ENCODE results near the gene CFD. TPM values are rescaled to one million over a fixed set of nuclear protein-coding genes. Genes with fewer than 3 reads are reported as not detected.

Gene CFD
- 162 and 179 TPM in 2 replicates for total RNA-seq
- long read RNA-seq, transcript CFD-201 (5 exons, 1,201 nt), result major isoform, 71 of 77 reads
- long read RNA-seq, partial matches to known transcripts, result 6 of 77 reads
- long read RNA-seq, other reads (novel, unspliced or antisense), result 0 of 77 reads

- Mint-ChIP-seq H3K27me3 (ENCODE audit: unreplicated experiment) (no peaks in the 10 kb centered on the region), H3K4me1 (ENCODE audit: unreplicated experiment) (peaks cover 28% of the 10 kb centered on the region), H3K4me3 (ENCODE audit: unreplicated experiment) (peak within 1 kb of the TSS; percentile 72), H3K36me3 (ENCODE audit: unreplicated experiment) (no peaks in the 10 kb centered on the region), H3K9me3 (ENCODE audit: unreplicated experiment) (no peaks in the 10 kb centered on the region), H3K27ac (ENCODE audit: unreplicated experiment) (peak within 1 kb of the TSS; percentile 75)
- no peak for TF ChIP-seq CTCF (IDR thresholded peaks at IDR 0.05)
- peak; percentile 88 for DNase-seq (ENCODE audit: extremely low spot score, unreplicated experiment)
Measured at GRCh38 chr19:858868-859843, at the start of gene CFD. TSS of gene CFD (plus strand) at chr19:859664. CDS start at chr19:859690, 26 bp downstream.

DNA sequence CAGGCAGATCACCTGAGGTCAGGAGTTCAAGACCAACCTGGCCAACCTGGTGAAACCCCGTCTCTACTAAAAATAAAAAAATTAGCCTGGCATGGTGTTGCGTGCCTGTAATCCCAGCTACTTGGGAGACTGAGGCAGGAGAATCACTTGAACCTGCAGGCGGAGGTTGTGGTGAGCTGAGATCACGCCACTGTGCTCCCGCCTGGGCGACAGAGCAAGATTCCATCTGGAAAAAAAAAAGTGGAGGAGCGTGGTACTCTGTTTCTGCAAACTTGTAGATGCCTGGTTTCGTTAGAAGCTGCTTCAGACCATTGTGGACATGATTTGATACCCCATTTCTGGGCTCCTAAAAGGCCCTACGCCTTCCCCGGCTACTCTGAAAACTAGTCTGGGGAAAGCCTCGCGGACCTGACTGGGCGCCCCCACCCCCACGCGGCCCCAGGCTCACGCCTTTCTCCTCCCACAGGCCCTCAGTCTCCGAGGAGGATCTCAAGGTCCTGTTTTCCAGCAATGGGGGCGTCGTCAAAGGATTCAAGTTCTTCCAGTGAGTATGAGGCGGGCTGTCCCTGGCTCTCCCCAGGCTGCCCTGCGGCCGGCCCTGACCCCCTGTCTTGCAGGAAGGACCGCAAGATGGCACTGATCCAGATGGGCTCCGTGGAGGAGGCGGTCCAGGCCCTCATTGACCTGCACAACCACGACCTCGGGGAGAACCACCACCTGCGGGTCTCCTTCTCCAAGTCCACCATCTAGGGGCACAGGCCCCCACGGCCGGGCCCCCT, 49.2 kb upstream of the CFD start:
- TF ChIP-seq CTCF (IDR thresholded peaks at IDR 0.05), result no peak
- H3K27me3 Mint-ChIP-seq (ENCODE audit: unreplicated experiment), result no peaks in the 10 kb centered on the region

DNA sequence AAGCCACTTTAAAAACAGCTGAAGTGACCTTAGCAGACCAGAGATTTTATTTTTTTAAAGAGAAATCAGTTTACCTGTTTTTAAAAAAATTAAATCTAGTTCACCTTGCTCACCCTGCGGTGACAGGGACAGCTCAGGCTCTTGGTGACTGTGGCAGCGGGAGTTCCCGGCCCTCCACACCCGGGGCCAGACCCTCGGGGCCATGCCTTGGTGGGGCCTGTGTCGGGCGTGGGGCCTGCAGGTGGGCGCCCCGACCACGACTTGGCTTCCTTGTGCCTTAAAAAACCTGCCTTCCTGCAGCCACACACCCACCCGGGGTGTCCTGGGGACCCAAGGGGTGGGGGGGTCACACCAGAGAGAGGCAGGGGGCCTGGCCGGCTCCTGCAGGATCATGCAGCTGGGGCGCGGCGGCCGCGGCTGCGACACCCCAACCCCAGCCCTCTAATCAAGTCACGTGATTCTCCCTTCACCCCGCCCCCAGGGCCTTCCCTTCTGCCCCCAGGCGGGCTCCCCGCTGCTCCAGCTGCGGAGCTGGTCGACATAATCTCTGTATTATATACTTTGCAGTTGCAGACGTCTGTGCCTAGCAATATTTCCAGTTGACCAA, 48.5 kb upstream of the CFD start:
- TF ChIP-seq CTCF (IDR thresholded peaks at IDR 0.05), result no peak
- Mint-ChIP-seq H3K4me3 (ENCODE audit: unreplicated experiment) (no peak overlapping the region), H3K27ac (ENCODE audit: unreplicated experiment) (no peak overlapping the region), H3K9me3 (ENCODE audit: unreplicated experiment) (no peaks in the 10 kb centered on the region), H3K36me3 (ENCODE audit: unreplicated experiment) (peaks cover 27% of the 10 kb centered on the region), H3K27me3 (ENCODE audit: unreplicated experiment) (no peaks in the 10 kb centered on the region), H3K4me1 (ENCODE audit: unreplicated experiment) (peaks cover 6% of the 10 kb centered on the region)
- peak; percentile 84 for DNase-seq (ENCODE audit: extremely low spot score, unreplicated experiment)

More for the DNA sequence above, 49.2 kb upstream of the CFD start:
- H3K27ac Mint-ChIP-seq (ENCODE audit: unreplicated experiment), result no peak overlapping the region
- no peak overlapping the region for H3K4me3 Mint-ChIP-seq (ENCODE audit: unreplicated experiment)
- DNase-seq (ENCODE audit: extremely low spot score, unreplicated experiment), result no peak
- H3K4me1 Mint-ChIP-seq (ENCODE audit: unreplicated experiment), result peaks cover 6% of the 10 kb centered on the region
- peaks cover 27% of the 10 kb centered on the region for H3K36me3 Mint-ChIP-seq (ENCODE audit: unreplicated experiment)
- H3K9me3 Mint-ChIP-seq (ENCODE audit: unreplicated experiment), result no peaks in the 10 kb centered on the region

- H3K27ac Mint-ChIP-seq (ENCODE audit: unreplicated experiment), result no peak overlapping the region
- no peak for TF ChIP-seq CTCF (IDR thresholded peaks at IDR 0.05)
- H3K4me1 Mint-ChIP-seq (ENCODE audit: unreplicated experiment), result peaks cover 6% of the 10 kb centered on the region
- no peak overlapping the region for H3K4me3 Mint-ChIP-seq (ENCODE audit: unreplicated experiment)
- H3K9me3 Mint-ChIP-seq (ENCODE audit: unreplicated experiment), result no peaks in the 10 kb centered on the region
- no peak for DNase-seq (ENCODE audit: extremely low spot score, unreplicated experiment)
- H3K36me3 Mint-ChIP-seq (ENCODE audit: unreplicated experiment), result peaks cover 27% of the 10 kb centered on the region
- no peaks in the 10 kb centered on the region for H3K27me3 Mint-ChIP-seq (ENCODE audit: unreplicated experiment)
Measured at GRCh38 chr19:811506-812048, 47.9 kb upstream of the CFD start.

Measured in osteocyte (in vitro differentiated cells).